HG03457 (cell line): ENCODE results near the gene ZBTB7C.

ENCODE experiments used
- ATAC-seq: cut with Tn5 transposase; IDR thresholded peaks from one replicate; pipeline ENCODE4 v1.9.1; 2021; ENCODE audit warnings: moderate number of reproducible peaks; ENCODE audit not compliant: unreplicated experiment

The ZBTB7C gene

GRCh38 chr18:48326901-48327675, 82.1 kb downstream of the ZBTB7C start:
- no peak for ATAC-seq

- no peak for ATAC-seq
Observed at GRCh38 chr18:48325115-48325665, 84.0 kb downstream of the ZBTB7C start.

DNA sequence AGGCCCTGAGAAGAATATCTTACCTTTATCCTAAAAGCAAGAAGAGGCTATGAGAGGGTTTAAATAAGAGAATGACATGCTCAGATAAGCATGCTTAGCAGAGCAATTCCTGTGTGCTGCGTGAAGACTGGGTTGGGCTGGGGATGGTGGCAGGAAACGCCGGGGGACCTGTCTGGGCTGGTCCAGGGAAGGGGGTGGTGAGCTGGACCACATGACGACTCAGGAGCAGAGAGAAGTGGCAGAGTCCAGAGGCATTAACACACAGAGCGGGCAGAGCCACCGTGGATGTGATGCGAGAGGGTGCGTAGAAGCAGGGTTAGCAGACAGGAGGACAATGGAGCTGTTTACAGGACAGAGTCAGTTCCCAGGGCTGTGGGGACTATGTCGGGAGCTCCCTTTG, 84.5 kb downstream of the ZBTB7C start:
- no peak for ATAC-seq

DNA sequence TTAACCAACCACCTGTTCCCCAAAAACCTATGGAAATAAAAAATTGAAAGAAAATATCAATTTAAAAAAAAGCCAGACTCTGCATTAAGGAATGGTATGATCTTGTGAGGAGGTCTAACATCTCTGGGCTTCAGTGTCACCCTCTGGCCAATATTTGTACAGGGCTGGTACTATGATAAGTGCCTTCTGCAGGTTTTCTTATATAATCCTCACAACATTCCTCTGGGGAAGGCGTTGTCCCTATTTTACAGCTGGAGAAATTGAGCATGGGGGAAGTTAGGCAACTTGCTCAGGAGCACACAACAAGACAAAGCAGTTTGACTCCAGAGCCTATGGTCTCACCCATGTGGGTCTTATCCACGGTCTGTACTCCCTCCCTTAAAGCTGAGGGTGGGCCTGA, 86.0 kb downstream of the ZBTB7C start:
- no peak for ATAC-seq

- no peak for ATAC-seq
Observed at GRCh38 chr18:48321536-48321935, 87.6 kb downstream of the ZBTB7C start.

DNA sequence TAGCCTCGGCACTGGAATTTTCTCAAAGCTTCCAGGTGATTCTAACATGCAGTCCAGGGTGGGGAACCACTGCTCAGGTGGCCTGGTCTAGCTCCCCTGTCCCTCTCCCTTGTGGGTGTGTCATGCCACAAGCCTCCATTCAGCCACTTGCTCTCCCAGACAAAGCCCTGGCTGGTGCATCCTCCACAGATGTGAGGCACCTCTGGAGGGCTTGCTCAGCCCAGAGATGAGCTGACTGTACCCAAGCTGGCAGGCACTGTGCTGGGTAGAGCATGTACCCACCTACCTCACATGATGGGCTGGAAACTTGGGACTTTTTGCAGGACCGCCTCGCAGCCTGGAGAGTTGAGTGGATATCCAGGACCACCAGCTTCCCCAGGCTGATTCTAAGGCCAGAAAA, 88.1 kb downstream of the ZBTB7C start:
- ATAC-seq = no peak

- no peak for ATAC-seq
Observed at GRCh38 chr18:48320639-48320945, 88.6 kb downstream of the ZBTB7C start.

DNA sequence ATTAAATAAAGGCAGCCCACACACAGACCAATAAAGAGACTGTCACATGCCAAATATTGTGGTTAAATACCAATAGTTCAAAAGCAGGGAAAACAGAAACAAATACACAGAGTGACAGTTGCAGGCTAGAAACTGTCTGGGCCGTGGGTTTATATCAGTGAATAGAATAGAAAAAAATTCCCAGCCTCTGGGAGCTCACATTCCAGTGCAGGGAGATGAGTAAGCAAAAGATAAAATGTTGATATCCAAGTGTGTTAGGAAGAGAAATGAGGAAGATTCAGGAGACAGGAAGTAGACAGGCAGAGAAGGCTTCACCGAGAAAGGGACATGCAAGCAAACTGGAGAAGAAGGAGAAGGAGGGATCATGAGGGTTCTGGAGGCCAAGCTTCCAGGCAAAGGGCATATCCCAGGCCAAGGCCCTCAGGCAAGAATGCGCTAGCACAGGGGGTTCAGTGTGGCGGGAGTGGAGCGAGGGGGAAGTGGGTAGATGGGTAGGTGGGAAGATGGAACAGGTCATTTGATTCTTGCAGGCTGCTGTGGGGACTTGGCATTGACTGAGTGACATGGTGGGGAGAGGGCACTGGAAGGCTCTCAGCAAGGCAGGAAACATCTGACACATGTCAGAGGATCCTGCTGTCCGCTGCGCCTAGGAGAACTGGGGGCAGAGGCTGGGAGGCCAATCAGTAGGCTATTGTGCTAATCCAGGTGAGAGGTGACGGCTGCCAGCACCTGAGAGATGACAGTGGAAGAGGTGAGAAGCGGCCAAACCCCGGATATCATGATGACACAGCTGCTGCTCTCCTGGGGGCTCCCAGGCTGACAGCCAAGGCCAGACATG, 89.2 kb downstream of the ZBTB7C start:
- no peak for ATAC-seq

GRCh38 chr18:48318436-48318835, 90.7 kb downstream of the ZBTB7C start:
- no peak for ATAC-seq

GRCh38 chr18:48317781-48318381, 91.3 kb downstream of the ZBTB7C start:
- no peak for ATAC-seq

DNA sequence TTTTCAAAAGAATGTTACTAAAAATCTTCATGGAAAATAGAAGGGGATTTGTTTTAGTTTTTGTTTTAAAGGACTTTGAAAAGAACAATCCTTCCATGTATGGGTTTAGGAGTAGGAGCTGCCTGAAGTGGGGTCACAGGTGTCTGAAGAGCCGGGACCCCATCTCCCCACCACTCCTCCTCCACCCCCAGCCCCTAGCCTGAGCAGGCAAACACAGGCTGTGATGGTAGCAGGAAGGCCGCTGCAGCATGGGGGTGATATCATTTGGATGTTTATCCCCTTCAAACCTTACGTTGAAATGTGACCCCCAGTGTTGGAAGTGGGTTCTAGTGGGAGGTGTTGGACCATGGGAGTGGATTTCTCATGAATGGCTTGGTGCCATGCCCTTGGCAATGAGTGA, 93.0 kb downstream of the ZBTB7C start:
- ATAC-seq = no peak

- ATAC-seq = no peak
Observed at GRCh38 chr18:48314690-48315089, 94.5 kb downstream of the ZBTB7C start.

DNA sequence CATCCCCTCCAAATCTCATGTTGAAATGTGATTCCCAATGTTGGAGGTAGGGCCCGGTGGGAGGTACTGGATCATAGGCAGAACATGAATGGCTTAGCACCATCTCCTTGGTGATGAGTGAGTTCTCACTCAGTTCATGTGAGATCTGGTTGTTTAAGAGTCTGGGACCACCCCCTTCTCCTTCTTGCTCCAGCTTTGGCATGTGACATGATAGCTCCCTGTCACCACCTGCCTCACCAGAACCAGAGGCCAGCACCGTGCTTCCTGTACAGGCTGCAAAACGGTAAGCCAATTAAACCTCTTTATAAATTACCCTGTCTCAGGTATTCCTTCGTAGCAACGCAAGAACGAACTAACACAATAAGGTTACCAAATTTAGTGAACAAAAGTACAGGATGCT, 95.4 kb downstream of the ZBTB7C start:
- no peak for ATAC-seq

- no peak for ATAC-seq
Observed at GRCh38 chr18:48312066-48312465, 97.1 kb downstream of the ZBTB7C start.

DNA sequence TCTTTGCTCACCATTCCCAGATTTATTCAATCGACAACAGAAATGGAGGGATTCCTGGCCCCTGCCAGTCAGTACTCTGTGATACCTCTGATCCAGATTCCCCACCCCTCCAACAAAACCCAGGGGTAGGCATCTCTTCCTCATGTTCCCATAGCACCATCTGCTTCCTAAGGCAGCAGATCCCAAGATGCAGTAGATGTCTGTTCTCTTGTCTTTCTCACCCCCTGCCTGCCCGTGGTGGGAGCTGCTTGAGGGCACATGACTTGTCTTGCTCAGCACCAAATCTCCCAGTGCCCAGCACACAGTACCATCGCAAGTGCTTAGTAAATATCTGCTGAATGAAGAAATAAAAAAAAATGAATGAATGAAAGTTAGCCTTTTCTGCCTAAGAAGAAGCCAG, 98.2 kb downstream of the ZBTB7C start:
- ATAC-seq = no peak

DNA sequence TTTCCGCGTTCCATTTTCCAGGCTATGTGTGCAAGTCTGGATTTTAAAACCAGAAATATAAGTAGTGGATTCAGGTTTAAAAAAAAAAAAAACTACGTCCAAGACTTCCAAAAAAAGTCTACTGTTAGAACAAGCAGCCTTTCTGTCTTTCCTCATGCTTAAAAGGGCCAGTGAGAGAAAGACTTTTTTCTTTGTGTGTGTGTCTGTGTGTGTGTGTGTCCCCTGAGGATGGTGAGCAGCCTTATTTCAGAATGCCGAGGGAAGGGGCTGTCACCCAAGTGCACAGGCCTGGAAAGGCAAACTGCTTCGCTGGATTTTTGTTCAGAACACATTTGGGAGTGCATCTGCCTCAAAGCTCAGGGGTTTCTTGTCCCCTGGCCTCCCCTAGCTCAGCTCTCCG, 98.8 kb downstream of the ZBTB7C start:
- no peak for ATAC-seq

- no peak for ATAC-seq
Observed at GRCh38 chr18:48308755-48309575, 100.2 kb downstream of the ZBTB7C start.

DNA sequence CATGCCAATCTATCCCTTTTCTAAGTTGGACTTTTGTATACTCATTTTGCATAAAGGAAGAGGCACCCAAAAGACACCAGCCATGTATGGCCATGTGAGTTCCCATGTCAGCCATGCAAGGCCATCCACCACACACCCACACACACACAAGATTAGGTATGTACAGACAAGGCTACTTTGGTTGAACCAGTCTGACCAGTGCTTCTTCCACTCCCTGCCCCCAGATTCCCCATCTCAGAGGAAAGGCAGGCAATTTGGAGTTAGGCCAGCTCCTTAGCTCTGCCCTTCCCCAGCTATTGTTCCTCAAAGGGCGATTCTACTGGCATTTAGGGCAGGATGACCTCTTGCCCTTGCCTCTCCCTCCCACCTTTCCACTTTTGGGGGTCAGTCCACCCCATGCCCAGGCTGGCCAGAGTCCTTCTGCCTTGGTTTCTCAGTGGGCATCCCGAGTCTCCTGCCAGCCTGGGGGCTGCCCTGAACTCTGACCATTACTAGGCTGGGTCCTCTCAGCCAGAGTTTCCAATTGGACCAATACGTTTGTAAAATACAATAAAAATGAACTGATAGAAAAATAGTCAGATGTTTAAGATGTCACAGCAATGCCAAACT, 101.1 kb downstream of the ZBTB7C start:
- no peak for ATAC-seq

GRCh38 chr18:48306838-48307237, 102.3 kb downstream of the ZBTB7C start:
- no peak for ATAC-seq

GRCh38 chr18:48304906-48305693, 104.1 kb downstream of the ZBTB7C start:
- ATAC-seq = no peak
